Esophagus muscularis mucosa (tissue), 4 donors: Measurements from ENCODE around the gene PNMA6E. TPM values are rescaled to one million over a fixed set of nuclear protein-coding genes. Genes with fewer than 3 reads are reported as not detected.

Experiments
- DNase-seq: peaks from one replicate; pipeline ENCODE4 v3.0.0-alpha.2; 2017; ENCODE audit errors: extremely low spot score
- H3K27ac ChIP-seq, 4 donors: fragments of 200-600 bp; sonication (generic); replicated peaks in 1 of 4; 1 replicate in 3 of 4; 2 replicates in 1 of 4; pipeline ENCODE4 v1.5.1; 2016 to 2019; ENCODE audit warnings: mild to moderate bottlenecking in 1 of 4
- H3K27me3 ChIP-seq, 4 donors: fragments of 200-600 bp; sonication (generic); one replicate each; pipeline versions ENCODE4 v1.5.1 to v1.6.0; 2016 to 2019
- H3K36me3 ChIP-seq, 4 donors: fragments of 200-600 bp; sonication (generic); one replicate each; pipeline ENCODE4 v1.5.1; 2016 to 2019
- H3K4me1 ChIP-seq, 4 donors: fragments of 200-600 bp; sonication (generic); one replicate each; pipeline ENCODE4 v1.5.1; 2016 to 2019
- H3K4me3 ChIP-seq, 4 donors: fragments of 200-600 bp; sonication (generic); 1 replicate in 2 of 4; 2 replicates in 2 of 4; pipeline ENCODE4 v1.5.1; 2016 to 2019; ENCODE audit warnings: mild to moderate bottlenecking in 4 of 4, moderate library complexity in 1 of 4
- H3K9me3 ChIP-seq, 4 donors: fragments of 200-600 bp; sonication (generic); 1 replicate in 3 of 4; 2 replicates in 1 of 4; pipeline ENCODE4 v1.5.1; 2016 to 2019
- CTCF ChIP-seq, 3 experiments: fragments of 200-600 bp in 2 of 3; fragments of 450-650 bp in 1 of 3; sonication (generic) in 2 of 3; IDR thresholded peaks; one replicate each; pipeline ENCODE4 v1.5.1; 2017 to 2019; ENCODE audit warnings: antibody characterized with exemption in 3 of 3, mild to moderate bottlenecking in 2 of 3, moderate library complexity in 1 of 3
- EP300 ChIP-seq: sonication (generic); formaldehyde crosslinking; IDR thresholded peaks from one replicate; pipeline ENCODE4 v1.6.1; 2017; ENCODE audit warnings: antibody characterized with exemption
- POLR2A ChIP-seq: fragments of 450-650 bp; IDR thresholded peaks from one replicate; pipeline ENCODE4 v1.6.1; 2017; ENCODE audit warnings: antibody characterized with exemption, moderate library complexity, mild to moderate bottlenecking, low read depth
- POLR2AphosphoS5 ChIP-seq, 2 donors: sonication (generic); formaldehyde crosslinking; IDR thresholded peaks; one replicate each; pipeline ENCODE4 v1.6.1; 2017; ENCODE audit warnings: antibody characterized with exemption in 2 of 2
- WGBS: methylation state at CpG from one replicate; pipeline ENCODE4 v1.1.5; 2018; 5-methylcytosine and 5-hydroxymethylcytosine counted together
- intact Hi-C: fragments of 100-400 bp; cut with DNase I; formaldehyde crosslinking; loops from one replicate; pipeline ENCODE4 v1.15.1; 2023
- total RNA-seq, 4 donors: library from RNA; depleted of rRNA; stranded (reverse); fragments of >200 nt; gene quantifications; one replicate each; pipeline versions ENCODE4 v1.1.0 to v1.2.1, GENCODE V29; 2016

Gene PNMA6E
- total RNA-seq, 4 donors from 2014 or later, result not detected

GRCh38 chrX:153379508-153379907, 21.6 kb downstream of the PNMA6E start:
- Histone ChIP-seq H3K4me3 (no peak overlapping the region), H3K9me3 (peaks cover 0 to 18% (median 0%) of the 10 kb centered on the region in 4 donors), H3K4me1 (peaks cover 0 to 9% (median 7%) of the 10 kb centered on the region in 4 donors), H3K36me3 (no peaks in the 10 kb centered on the region), H3K27ac (no peak overlapping the region), H3K27me3 (peaks cover 0 to 5% (median 0%) of the 10 kb centered on the region in 4 donors)
- TF ChIP-seq POLR2AphosphoS5 (IDR thresholded peaks at IDR 0.05), result no peak
- no peak for TF ChIP-seq CTCF (IDR thresholded peaks at IDR 0.05)
- TF ChIP-seq EP300, result no peak
- no peak for TF ChIP-seq POLR2A
- 85% methylated on average over 9 of the region's 9 CpGs for WGBS
- no peak for DNase-seq
- intact Hi-C loops, result no loop called here

DNA sequence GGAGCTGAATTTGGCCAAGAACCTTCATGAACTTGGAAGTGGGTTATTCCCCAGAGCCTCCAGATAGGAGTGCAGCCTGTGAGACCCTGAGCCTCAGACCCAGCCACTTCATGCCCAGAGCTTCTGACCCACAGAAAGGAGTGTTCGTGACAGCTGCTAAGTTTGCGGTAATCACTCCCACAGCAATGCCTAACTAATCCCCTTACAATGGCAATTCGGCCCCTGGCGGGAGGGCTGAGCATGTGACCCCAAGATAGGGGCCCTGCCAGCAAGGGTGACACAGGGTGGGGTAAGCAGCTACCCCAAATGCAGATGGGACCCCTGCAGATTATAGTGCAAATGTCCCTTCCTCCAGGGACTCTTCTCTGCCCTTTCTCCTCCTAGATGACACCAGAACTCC, 22.5 kb downstream of the PNMA6E start:
- H3K27ac ChIP-seq, result no peak overlapping the region
- WGBS, result 80% methylated on average over 2 of the region's 4 CpGs
- peaks cover 0 to 9% (median 7%) of the 10 kb centered on the region in 4 donors for H3K4me1 ChIP-seq
- no peak for DNase-seq
- no peak overlapping the region for H3K4me3 ChIP-seq
- H3K27me3 ChIP-seq, result peaks cover 0 to 5% (median 0%) of the 10 kb centered on the region in 4 donors
- H3K9me3 ChIP-seq, result peaks cover 0 to 18% (median 0%) of the 10 kb centered on the region in 4 donors
- intact Hi-C loops, result no loop called here
- H3K36me3 ChIP-seq, result no peaks in the 10 kb centered on the region
- TF ChIP-seq POLR2A, result no peak
- TF ChIP-seq CTCF (IDR thresholded peaks at IDR 0.05), result no peak
- TF ChIP-seq EP300, result no peak
- no peak for TF ChIP-seq POLR2AphosphoS5 (IDR thresholded peaks at IDR 0.05)

- Histone ChIP-seq H3K4me1 (peaks cover 0 to 9% (median 7%) of the 10 kb centered on the region in 4 donors), H3K9me3 (peaks cover 0 to 18% (median 0%) of the 10 kb centered on the region in 4 donors), H3K4me3 (no peak overlapping the region), H3K27ac (no peak overlapping the region), H3K36me3 (no peaks in the 10 kb centered on the region), H3K27me3 (peaks cover 0 to 5% (median 0%) of the 10 kb centered on the region in 4 donors)
- WGBS, result 75% methylated on average over 3 of the region's 3 CpGs
- TF ChIP-seq POLR2A (no peak), POLR2AphosphoS5 (IDR thresholded peaks at IDR 0.05) (no peak), EP300 (no peak), CTCF (IDR thresholded peaks at IDR 0.05) (no peak)
- no peak for DNase-seq
- intact Hi-C loops, result no loop called here
Measured at GRCh38 chrX:153377727-153378126, 23.4 kb downstream of the PNMA6E start.

DNA sequence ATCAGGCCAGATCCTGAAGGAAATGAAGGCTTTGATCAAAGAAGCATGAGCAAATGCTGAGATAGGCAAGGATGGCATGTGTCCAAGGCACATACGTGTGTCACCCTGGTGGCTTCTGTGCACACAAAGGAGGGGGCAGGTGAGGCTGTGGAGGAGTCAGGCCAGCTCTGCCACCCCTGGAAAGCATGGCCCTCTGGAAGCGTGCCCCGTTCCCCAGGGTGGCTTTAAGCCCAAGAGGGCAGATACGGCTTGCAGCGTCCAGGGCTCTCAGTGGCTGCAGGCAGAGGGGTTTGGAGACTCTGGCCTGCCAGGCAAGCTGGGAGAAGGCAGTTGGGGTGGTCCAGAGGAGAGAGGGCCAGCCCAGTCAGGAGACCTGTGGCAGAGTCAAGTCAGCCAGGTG, 25.6 kb downstream of the PNMA6E start:
- H3K36me3 ChIP-seq, result no peaks in the 10 kb centered on the region
- H3K4me1 ChIP-seq, result no peaks in the 10 kb centered on the region
- H3K4me3 ChIP-seq, result no peak overlapping the region
- TF ChIP-seq POLR2A (no peak), POLR2AphosphoS5 (IDR thresholded peaks at IDR 0.05) (no peak), EP300 (no peak), CTCF (IDR thresholded peaks at IDR 0.05) (no peak)
- DNase-seq, result no peak
- WGBS, result 66% methylated on average over 3 of the region's 5 CpGs
- H3K9me3 ChIP-seq, result peaks cover 0 to 18% (median 0%) of the 10 kb centered on the region in 4 donors
- no peak overlapping the region for H3K27ac ChIP-seq
- intact Hi-C loops, result no loop called here
- peaks cover 0 to 5% (median 0%) of the 10 kb centered on the region in 4 donors for H3K27me3 ChIP-seq

- no peaks in the 10 kb centered on the region for H3K36me3 ChIP-seq
- peaks cover 0 to 5% (median 0%) of the 10 kb centered on the region in 4 donors for H3K27me3 ChIP-seq
- intact Hi-C loops, result no loop called here
- DNase-seq, result no peak
- no peak overlapping the region for H3K4me3 ChIP-seq
- no peak for TF ChIP-seq POLR2AphosphoS5 (IDR thresholded peaks at IDR 0.05)
- no peak overlapping the region for H3K27ac ChIP-seq
- 66% methylated on average over 7 of the region's 7 CpGs for WGBS
- H3K9me3 ChIP-seq, result peaks cover 0 to 18% (median 0%) of the 10 kb centered on the region in 4 donors
- H3K4me1 ChIP-seq, result no peaks in the 10 kb centered on the region
Measured at GRCh38 chrX:153374426-153374825, 26.7 kb downstream of the PNMA6E start.
